Measurements from ENCODE around the gene CAVIN1. TPM values are rescaled to one million over a fixed set of nuclear protein-coding genes. Genes with fewer than 3 reads are reported as not detected.

CAVIN1 gene
- polyA plus RNA-seq, 3 donors: 0.01 TPM; not detected in 2

DNA sequence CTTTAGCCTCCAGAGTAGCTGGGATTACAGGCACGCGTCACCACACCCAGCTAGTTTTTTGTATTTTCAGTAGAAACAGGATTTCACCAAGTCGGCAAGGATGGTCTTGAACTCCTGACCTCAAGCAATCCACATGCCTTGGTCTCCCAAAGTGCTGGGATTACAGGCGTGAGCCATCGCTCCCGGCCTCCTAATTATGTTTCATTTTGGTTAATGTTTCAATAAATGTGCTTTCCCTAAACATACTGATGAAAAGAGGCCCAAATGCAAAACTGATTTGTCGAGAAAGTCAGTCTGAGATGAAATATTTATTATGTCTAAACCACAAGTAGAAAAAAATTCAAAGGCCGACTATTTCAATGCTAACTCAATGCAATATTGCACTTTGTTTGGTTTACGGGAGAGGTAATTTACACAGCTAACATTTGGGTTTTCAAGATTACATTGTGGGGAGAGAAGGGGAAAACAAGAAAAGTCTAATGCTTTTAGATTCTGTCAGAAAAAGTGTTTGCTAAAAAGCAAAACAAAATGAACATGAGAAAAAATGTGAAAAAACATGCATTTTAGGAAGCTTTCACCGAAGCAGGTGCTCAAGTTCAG is 44.6 kb downstream of the CAVIN1 start:
- peaks cover 12 to 25% of the 10 kb centered on the region in 2 donors for H3K36me3 Mint-ChIP-seq
- Histone ChIP-seq H3K9me3 (replicated peaks in 1 of 2; ENCODE audit: control insufficient read depth in 1 of 2, insufficient read depth in 1 of 2, low read length in 2 of 2) (no peaks in the 10 kb centered on the region), H3K79me2 (ENCODE audit: insufficient read depth, low read length) (peaks cover 97% of the 10 kb centered on the region), H3K4me2 (replicated peaks; ENCODE audit: extremely low read depth, low read length, poor library complexity, severe bottlenecking) (peak overlapping the region; percentile 69), H3K4me3 (replicated peaks in 1 of 3; ENCODE audit: low read depth in 2 of 3, low read length in 3 of 3) (peak overlapping the region in 2 of 3 experiments; percentile 56 to 64), H3K9ac (ENCODE audit: insufficient read depth, low read length, poor library complexity, severe bottlenecking) (no peak overlapping the region), H3K27me3 (ENCODE audit: control insufficient read depth in 2 of 2, insufficient read depth in 2 of 2, low read length in 2 of 2) (no peaks in the 10 kb centered on the region), H3K36me3 (replicated peaks in 1 of 2; ENCODE audit: control insufficient read depth in 1 of 2, insufficient read depth in 2 of 2, low read length in 2 of 2) (peaks cover 0 to 13% of the 10 kb centered on the region in 2 donors), H4K20me1 (ENCODE audit: insufficient read depth, low read length) (peaks cover 100% of the 10 kb centered on the region), H3K4me1 (ENCODE audit: control insufficient read depth in 1 of 2, insufficient read depth in 2 of 2, low read length in 2 of 2) (peaks cover 12 to 17% of the 10 kb centered on the region in 2 donors), H2AFZ (ENCODE audit: insufficient read depth, low read depth, low read length, poor library complexity, severe bottlenecking) (no peak overlapping the region), H3K27ac (ENCODE audit: low read depth in 1 of 2, low read length in 2 of 2) (peak overlapping the region in 1 of 2 donors; percentile 78)
- TF ChIP-seq, protein P1, sequence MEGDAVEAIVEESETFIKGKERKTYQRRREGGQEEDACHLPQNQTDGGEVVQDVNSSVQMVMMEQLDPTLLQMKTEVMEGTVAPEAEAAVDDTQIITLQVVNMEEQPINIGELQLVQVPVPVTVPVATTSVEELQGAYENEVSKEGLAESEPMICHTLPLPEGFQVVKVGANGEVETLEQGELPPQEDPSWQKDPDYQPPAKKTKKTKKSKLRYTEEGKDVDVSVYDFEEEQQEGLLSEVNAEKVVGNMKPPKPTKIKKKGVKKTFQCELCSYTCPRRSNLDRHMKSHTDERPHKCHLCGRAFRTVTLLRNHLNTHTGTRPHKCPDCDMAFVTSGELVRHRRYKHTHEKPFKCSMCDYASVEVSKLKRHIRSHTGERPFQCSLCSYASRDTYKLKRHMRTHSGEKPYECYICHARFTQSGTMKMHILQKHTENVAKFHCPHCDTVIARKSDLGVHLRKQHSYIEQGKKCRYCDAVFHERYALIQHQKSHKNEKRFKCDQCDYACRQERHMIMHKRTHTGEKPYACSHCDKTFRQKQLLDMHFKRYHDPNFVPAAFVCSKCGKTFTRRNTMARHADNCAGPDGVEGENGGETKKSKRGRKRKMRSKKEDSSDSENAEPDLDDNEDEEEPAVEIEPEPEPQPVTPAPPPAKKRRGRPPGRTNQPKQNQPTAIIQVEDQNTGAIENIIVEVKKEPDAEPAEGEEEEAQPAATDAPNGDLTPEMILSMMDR (IDR thresholded peaks at IDR 0.05): no peak
- peaks cover 40% of the 10 kb centered on the region for H3K4me1 Mint-ChIP-seq
- peak overlapping the region in 5 of 7 donors; percentile 4 to 89 (median 83) for H3K27ac Mint-ChIP-seq
- no peak for DNase-seq
- intact Hi-C loops (cut with micrococcal nuclease): no loop called here
- no peaks in the 10 kb centered on the region for H3K9me3 Mint-ChIP-seq
- H3K27me3 Mint-ChIP-seq (ENCODE audit: low read depth in 3 of 3): no peaks in the 10 kb centered on the region
- 94% methylated on average over 2 of the region's 10 CpGs for WGBS (ENCODE audit: insufficient coverage)
- peak overlapping the region; percentile 76 to 88 for H3K4me3 Mint-ChIP-seq

DNA sequence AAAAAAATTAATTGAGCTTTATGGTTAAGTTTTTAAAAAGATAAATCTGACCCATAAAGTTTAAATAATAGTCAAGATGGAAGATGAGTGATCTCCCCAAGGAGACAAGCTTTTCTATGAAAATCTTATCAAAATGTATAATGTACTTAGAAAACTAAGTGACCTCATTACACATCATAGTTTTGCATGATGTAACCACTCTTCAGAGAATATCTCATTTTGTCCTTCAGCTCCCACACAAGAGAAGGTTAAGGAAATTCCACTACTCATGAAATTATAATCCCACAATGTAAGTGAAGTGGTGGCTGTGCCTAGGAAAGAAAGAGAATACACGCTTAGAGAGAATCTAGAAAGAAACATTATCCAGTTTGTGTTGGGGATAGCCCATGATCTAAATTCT is 49.2 kb downstream of the CAVIN1 start:
- no peaks in the 10 kb centered on the region for H3K27me3 Mint-ChIP-seq (ENCODE audit: low read depth in 3 of 3)
- Histone ChIP-seq H3K27me3 (ENCODE audit: control insufficient read depth in 2 of 2, insufficient read depth in 2 of 2, low read length in 2 of 2) (no peaks in the 10 kb centered on the region), H3K4me2 (replicated peaks; ENCODE audit: extremely low read depth, low read length, poor library complexity, severe bottlenecking) (no peak overlapping the region), H3K9ac (ENCODE audit: insufficient read depth, low read length, poor library complexity, severe bottlenecking) (no peak overlapping the region), H3K4me1 (ENCODE audit: control insufficient read depth in 1 of 2, insufficient read depth in 2 of 2, low read length in 2 of 2) (peaks cover 4 to 8% of the 10 kb centered on the region in 2 donors), H2AFZ (ENCODE audit: insufficient read depth, low read depth, low read length, poor library complexity, severe bottlenecking) (no peak overlapping the region), H4K20me1 (ENCODE audit: insufficient read depth, low read length) (peaks cover 97% of the 10 kb centered on the region), H3K79me2 (ENCODE audit: insufficient read depth, low read length) (peaks cover 96% of the 10 kb centered on the region), H3K9me3 (replicated peaks in 1 of 2; ENCODE audit: control insufficient read depth in 1 of 2, insufficient read depth in 1 of 2, low read length in 2 of 2) (no peaks in the 10 kb centered on the region), H3K36me3 (replicated peaks in 1 of 2; ENCODE audit: control insufficient read depth in 1 of 2, insufficient read depth in 2 of 2, low read length in 2 of 2) (peaks cover 3 to 21% of the 10 kb centered on the region in 2 donors), H3K4me3 (replicated peaks in 1 of 3; ENCODE audit: low read depth in 2 of 3, low read length in 3 of 3) (no peak overlapping the region), H3K27ac (ENCODE audit: low read depth in 1 of 2, low read length in 2 of 2) (no peak overlapping the region)
- intact Hi-C loops (cut with micrococcal nuclease): no loop called here
- TF ChIP-seq, protein P1 (IDR thresholded peaks at IDR 0.05): no peak
- peaks cover 0 to 2% (median 0%) of the 10 kb centered on the region in 7 donors for H3K9me3 Mint-ChIP-seq
- WGBS (ENCODE audit: insufficient coverage): no CpG with 5 or more reads among the region's 1 CpG
- H3K27ac Mint-ChIP-seq: no peak overlapping the region
- H3K36me3 Mint-ChIP-seq: peaks cover 18 to 34% of the 10 kb centered on the region in 2 donors
- peaks cover 18% of the 10 kb centered on the region for H3K4me1 Mint-ChIP-seq
- no peak overlapping the region for H3K4me3 Mint-ChIP-seq
- no peak for DNase-seq
